Progenitor cell of endocrine pancreas (in vitro differentiated cells): Measurements from ENCODE around the gene ABCF1. TPM values are rescaled to one million over a fixed set of nuclear protein-coding genes. Genes with fewer than 3 reads are reported as not detected.
A peak's percentile ranks its signal among the peaks of the same experiment; 100 is the strongest.
"Not testable (repeated sequence)": the region's sequence is repeated elsewhere in the genome, so short reads cannot be mapped to it uniquely, and the experiment has no call there.

Source experiments
- DNase-seq: peaks from one replicate; pipeline ENCODE4 v3.0.0; 2021; ENCODE audit warnings: low spot score; ENCODE audit not compliant: unreplicated experiment
- H3K27ac Mint-ChIP-seq: 2 replicates; pipeline ENCODE4 v1.8.0; 2021; ENCODE audit warnings: mild to moderate bottlenecking, moderate library complexity, mixed read lengths
- H3K27me3 Mint-ChIP-seq: 2 replicates; pipeline ENCODE4 v1.8.0; 2021; ENCODE audit warnings: mixed read lengths
- H3K36me3 Mint-ChIP-seq: 2 replicates; pipeline ENCODE4 v1.8.0; 2022; ENCODE audit warnings: mixed read lengths; ENCODE audit not compliant: insufficient read depth
- H3K4me1 Mint-ChIP-seq: 2 replicates; pipeline ENCODE4 v1.8.0; 2021; ENCODE audit warnings: low read depth, mixed read lengths
- H3K4me3 Mint-ChIP-seq: 2 replicates; pipeline ENCODE4 v1.8.0; 2021; ENCODE audit warnings: low read depth, mild to moderate bottlenecking, moderate library complexity, mixed read lengths
- H3K9me3 Mint-ChIP-seq: 2 replicates; pipeline ENCODE4 v1.8.0; 2021; ENCODE audit warnings: low read depth, mixed read lengths
- long read RNA-seq: library from polyadenylated mRNA; unstranded; transcript quantifications from one replicate; pipeline ENCODE4 v2.0.0, GENCODE V29; 2020
- total RNA-seq: library from RNA; stranded (reverse); gene quantifications from 2 replicates; pipeline ENCODE4 v1.2.1, GENCODE V29; 2021
- TF ChIP-seq, protein P1 (sequence below): fragments of 200-600 bp; sonication (generic); IDR thresholded peaks from one replicate; pipeline ENCODE4 v1.5.0; 2021; ENCODE audit warnings: antibody characterized with exemption, mild to moderate bottlenecking; ENCODE audit not compliant: unreplicated experiment

The ABCF1 gene
- total RNA-seq: 72.0 and 78.7 TPM in 2 replicates
- long read RNA-seq, transcript ABCF1-201 (25 exons, 3,481 nt): major isoform, 15 of 87 reads
- long read RNA-seq, partial matches to known transcripts: 40 of 87 reads
- long read RNA-seq, other reads (novel, unspliced or antisense): 32 of 87 reads

DNA sequence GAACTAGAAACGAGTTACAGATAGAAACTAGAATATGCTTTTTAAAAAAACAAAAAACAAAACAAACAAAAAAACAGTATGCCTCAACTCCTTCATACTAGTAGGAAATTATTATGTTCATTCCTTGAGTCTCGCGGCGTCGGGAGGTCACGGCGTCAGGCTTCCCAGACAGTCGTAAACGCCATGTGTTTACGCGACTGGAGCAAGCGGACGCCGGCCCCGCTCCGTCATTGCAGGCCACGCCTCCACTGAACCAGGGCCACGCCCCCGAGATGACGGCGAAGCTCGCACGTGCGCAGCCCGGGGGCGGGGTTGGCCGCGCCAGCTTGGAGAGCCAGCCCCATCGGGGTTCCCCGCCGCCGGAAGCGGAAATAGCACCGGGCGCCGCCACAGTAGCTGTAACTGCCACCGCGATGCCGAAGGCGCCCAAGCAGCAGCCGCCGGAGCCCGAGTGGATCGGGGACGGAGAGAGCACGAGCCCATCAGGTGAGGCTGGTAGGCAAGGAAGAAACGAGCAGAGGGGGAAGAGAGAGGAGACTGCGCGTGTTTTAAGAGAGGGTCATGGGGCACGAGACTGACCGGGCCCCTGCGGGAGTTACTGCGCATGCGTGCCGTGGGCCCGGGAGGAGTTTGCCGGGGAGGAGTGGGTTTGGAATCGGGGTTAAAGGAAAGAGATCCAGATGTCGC, at the start of gene ABCF1:
ABCF1 (plus strand) TSS at position 368 of the 687 bp plus-strand sequence; CDS start at position 414, 46 bp downstream.
- H3K4me3 Mint-ChIP-seq: peak within 1 kb of the TSS; percentile 89
- H3K4me1 Mint-ChIP-seq: peaks cover 36% of the 10 kb centered on the region
- H3K27me3 Mint-ChIP-seq: peaks cover 5% of the 10 kb centered on the region
- no peaks in the 10 kb centered on the region for H3K9me3 Mint-ChIP-seq
- no peaks in the 10 kb centered on the region for H3K36me3 Mint-ChIP-seq
- peak within 1 kb of the TSS; percentile 99 for H3K27ac Mint-ChIP-seq
- DNase-seq: peak; percentile 98
- TF ChIP-seq, protein P1, sequence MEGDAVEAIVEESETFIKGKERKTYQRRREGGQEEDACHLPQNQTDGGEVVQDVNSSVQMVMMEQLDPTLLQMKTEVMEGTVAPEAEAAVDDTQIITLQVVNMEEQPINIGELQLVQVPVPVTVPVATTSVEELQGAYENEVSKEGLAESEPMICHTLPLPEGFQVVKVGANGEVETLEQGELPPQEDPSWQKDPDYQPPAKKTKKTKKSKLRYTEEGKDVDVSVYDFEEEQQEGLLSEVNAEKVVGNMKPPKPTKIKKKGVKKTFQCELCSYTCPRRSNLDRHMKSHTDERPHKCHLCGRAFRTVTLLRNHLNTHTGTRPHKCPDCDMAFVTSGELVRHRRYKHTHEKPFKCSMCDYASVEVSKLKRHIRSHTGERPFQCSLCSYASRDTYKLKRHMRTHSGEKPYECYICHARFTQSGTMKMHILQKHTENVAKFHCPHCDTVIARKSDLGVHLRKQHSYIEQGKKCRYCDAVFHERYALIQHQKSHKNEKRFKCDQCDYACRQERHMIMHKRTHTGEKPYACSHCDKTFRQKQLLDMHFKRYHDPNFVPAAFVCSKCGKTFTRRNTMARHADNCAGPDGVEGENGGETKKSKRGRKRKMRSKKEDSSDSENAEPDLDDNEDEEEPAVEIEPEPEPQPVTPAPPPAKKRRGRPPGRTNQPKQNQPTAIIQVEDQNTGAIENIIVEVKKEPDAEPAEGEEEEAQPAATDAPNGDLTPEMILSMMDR: no peak

DNA sequence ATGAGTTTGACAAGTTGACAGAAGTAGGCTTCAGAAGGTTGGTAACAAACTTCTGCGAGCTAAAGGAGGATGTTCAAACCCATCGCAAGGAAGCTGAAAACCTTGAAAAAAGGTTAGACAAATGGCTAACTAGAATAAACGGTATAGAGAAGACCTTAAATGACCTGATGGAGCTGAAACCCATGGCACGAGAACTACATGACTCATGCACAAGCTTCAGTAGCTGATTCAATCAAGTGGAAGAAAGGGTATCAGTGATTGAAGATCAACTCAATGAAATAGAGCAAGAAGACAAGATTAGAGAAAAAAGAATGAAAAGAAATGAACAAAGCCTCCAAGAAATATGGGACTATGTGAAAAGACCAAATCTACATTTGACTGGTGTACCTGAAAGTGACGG, 49.3 kb upstream of the ABCF1 start:
- DNase-seq, H3K4me1 Mint-ChIP-seq, H3K36me3 Mint-ChIP-seq, H3K27ac Mint-ChIP-seq, H3K4me3 Mint-ChIP-seq, H3K9me3 Mint-ChIP-seq: not testable (repeated sequence)
- peaks cover 27% of the 10 kb centered on the region for H3K27me3 Mint-ChIP-seq

DNA sequence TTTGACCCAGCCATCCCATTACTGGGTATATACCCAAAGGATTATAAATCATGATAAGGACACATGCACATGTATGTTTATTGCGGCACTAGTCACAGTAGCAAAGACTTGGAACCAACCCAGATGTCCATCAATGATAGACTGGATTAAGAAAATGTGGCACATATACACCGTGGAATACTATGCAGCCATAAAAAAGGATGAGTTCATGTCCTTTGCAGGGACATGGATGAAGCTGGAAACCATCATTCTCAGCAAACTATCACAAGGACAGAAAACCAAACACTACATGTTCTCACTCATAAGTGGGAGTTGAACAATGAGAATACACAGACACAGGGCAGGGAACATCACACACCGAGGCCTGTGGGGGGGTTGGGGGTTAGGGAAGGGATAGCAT, 44.8 kb upstream of the ABCF1 start:
- not testable (repeated sequence) for H3K36me3 Mint-ChIP-seq, H3K4me1 Mint-ChIP-seq, H3K9me3 Mint-ChIP-seq, DNase-seq, H3K4me3 Mint-ChIP-seq, H3K27ac Mint-ChIP-seq
- H3K27me3 Mint-ChIP-seq: peaks cover 27% of the 10 kb centered on the region

DNA sequence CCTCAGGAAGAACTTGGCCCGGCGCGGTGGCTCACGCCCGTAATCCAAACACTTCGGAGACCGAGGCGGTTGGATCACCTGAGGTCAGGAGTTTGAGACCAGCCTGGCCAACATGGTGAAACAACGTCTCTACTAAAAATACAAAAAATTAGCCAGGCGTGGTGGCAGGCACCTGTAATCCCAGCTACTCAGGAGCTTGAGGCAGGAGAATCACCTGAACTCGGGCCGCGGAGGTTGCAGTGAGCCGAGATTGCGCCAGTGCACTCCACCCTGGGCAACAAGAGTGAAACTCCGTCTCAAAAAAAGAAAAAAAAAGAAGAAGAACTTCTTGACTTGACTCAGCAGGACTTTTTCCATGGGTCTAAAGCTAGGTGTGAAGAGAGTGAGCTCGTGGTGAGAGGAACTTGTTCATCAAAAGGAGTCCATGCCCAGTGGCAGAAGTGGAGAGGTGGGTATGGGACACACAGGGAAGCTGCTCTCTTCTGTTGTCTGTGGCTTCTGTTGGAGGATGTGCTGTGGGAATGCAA, 41.8 kb upstream of the ABCF1 start:
- H3K9me3 Mint-ChIP-seq, DNase-seq, H3K36me3 Mint-ChIP-seq, H3K27me3 Mint-ChIP-seq, H3K4me1 Mint-ChIP-seq, H3K4me3 Mint-ChIP-seq: not testable (repeated sequence)
- peak overlapping the region; percentile 14 for H3K27ac Mint-ChIP-seq

DNA sequence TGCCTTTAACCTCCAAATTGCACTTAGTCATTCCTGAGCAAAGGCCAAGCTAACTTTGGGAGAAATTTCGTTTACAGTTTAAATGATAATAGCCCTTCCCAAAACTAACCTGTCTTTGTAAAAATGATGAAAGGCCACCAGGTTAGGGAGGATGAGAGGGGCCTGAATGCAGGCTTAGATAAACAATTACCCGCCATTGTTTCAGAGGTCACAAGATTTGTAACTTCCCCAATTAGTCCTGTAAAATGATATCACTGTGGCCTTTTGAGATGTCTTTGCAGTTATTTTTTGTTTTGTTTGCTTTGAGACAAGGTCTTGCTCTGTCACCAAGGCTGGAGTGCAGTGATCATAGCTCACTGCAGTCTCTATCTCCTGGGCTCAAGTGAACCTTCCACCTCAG, 41.2 kb upstream of the ABCF1 start:
- TF ChIP-seq, protein P1: no peak
- Mint-ChIP-seq H3K36me3 (no peaks in the 10 kb centered on the region), H3K9me3 (peaks cover 3% of the 10 kb centered on the region), H3K4me1 (no peaks in the 10 kb centered on the region), H3K27ac (no peak overlapping the region), H3K27me3 (peaks cover 1% of the 10 kb centered on the region), H3K4me3 (no peak overlapping the region)
- DNase-seq: no peak

DNA sequence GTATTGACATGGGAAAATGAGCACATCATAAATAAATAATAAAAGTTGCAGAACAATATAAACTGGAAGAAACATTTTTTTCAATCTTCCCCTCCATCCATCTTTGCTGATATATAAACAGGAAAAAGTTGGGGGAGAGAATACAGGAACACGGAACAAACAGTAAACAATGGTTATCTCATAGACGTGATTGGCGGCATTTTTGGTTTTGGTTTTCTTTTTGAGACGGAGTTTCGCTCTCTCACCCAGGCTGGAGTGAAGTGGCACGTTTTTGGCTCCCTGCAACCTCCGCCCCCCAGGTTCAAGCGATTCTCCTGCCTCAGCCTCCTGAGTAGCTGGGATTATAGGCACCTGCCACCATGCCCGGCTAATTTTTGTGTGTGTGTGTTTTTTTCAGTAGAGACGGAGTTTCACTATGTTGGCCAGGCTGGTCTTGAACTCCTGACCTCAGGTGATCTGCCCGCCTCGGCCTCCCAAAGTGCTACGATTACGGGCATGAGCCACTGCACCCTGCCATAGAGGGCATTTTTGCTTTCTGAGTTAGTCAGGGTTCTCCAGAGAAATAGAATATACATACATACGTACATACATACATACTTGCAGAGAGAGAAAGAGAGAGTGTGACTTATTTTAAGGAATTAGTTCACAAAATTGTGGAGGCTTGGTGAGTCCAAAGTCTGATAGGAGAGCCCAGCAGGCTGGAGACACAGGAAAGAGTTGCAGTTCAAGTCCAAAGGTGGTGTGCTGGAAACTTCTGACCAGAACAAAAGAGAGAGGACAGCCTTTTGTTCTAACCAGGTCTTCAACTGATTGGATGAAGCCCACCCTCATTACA, 37.6 kb upstream of the ABCF1 start:
- TF ChIP-seq, protein P1: no peak
- no peak for DNase-seq
- no peaks in the 10 kb centered on the region for H3K36me3 Mint-ChIP-seq
- H3K4me1 Mint-ChIP-seq: no peaks in the 10 kb centered on the region
- H3K27me3 Mint-ChIP-seq: no peaks in the 10 kb centered on the region
- no peak overlapping the region for H3K27ac Mint-ChIP-seq
- H3K9me3 Mint-ChIP-seq: no peaks in the 10 kb centered on the region
- H3K4me3 Mint-ChIP-seq: no peak overlapping the region
